K562 (cell line): ENCODE results near the gene CNOT6. TPM values are rescaled to one million over a fixed set of nuclear protein-coding genes. Genes with fewer than 3 reads are reported as not detected.

Experiments
- ATAC-seq: fragments of 200-7000 bp; cut with Tn5 transposase; 3 replicates; pipeline ENCODE4 v1.9.1; 2020; ENCODE audit warnings: moderate library complexity
- BruUV-seq: library from RNA; stranded (reverse); fragments of 400-500 nt; replicated peaks from 2 replicates; lab custom pipeline; 2021; lab: Mats Ljungman, UMichigan
- CTCF ChIA-PET: fragments of 300-600 bp; formaldehyde crosslinking; extraction: SDS; loops from one replicate; lab custom pipeline; 2021; ENCODE audit warnings: low intra/inter-chr PET ratio; lab: Yijun Ruan, JAX
- POLR2A ChIA-PET: fragments of 300-600, 350-650 bp; sonication (Branson Sonifier 250); formaldehyde crosslinking; extraction: SDS; loops from one replicate; lab custom pipeline; 2021; ENCODE audit warnings: antibody characterized with exemption, inconsistent platforms; lab: Yijun Ruan, JAX
- DNase-seq, 4 experiments: peaks; one replicate each; pipeline versions ENCODE4 v3.0.0 to v3.0.0-alpha.2; 2011 to 2018; ENCODE audit warnings: low spot score in 3 of 4, mixed read lengths in 3 of 4; ENCODE audit errors: extremely low read depth in 1 of 4
- FAIRE-seq: peaks from 2 replicates; lab custom pipeline; 2011; peaks lifted over from hg19 to GRCh38; lab: Jason Lieb, UNC
- H2AFZ ChIP-seq: 2 replicates; pipeline ENCODE4 v1.6.0; 2011; ENCODE audit warnings: low read depth, low read length, control low read depth, inconsistent platforms
- H3K27ac ChIP-seq: fragments of 200-600 bp; 3 replicates; pipeline ENCODE4 v1.8.0; 2011; ENCODE audit warnings: low read depth, mild to moderate bottlenecking, control low read depth, inconsistent platforms, low read length, moderate library complexity, mixed read lengths; ENCODE audit errors: extremely low read depth
- H3K27me3 ChIP-seq, 2 experiments: fragments of 300-600 bp in 1 of 2; 2 replicates in 1 of 2; 3 replicates in 1 of 2; pipeline versions ENCODE4 v1.6.0 to v1.8.0; 2011; ENCODE audit warnings: inconsistent platforms in 2 of 2, low read length in 2 of 2, mild to moderate bottlenecking in 1 of 2, mixed read lengths in 1 of 2, moderate library complexity in 1 of 2; ENCODE audit not compliant: control insufficient read depth in 2 of 2, insufficient read depth in 2 of 2
- H3K36me3 ChIP-seq: fragments of 300-600 bp; 3 replicates; pipeline ENCODE4 v1.8.0; 2011; ENCODE audit warnings: mild to moderate bottlenecking, low read length, inconsistent platforms; ENCODE audit not compliant: control insufficient read depth, insufficient read depth
- H3K4me1 ChIP-seq, 2 experiments: fragments of 200-600 bp in 1 of 2; replicated peaks in 1 of 2; 2 replicates in 1 of 2; 3 replicates in 1 of 2; pipeline versions ENCODE4 v1.5.1 to v1.8.0; 2011; ENCODE audit warnings: inconsistent platforms in 2 of 2, low read length in 2 of 2, mild to moderate bottlenecking in 1 of 2, mixed read lengths in 1 of 2, moderate library complexity in 1 of 2; ENCODE audit not compliant: control insufficient read depth in 2 of 2, insufficient read depth in 2 of 2
- H3K4me2 ChIP-seq: 2 replicates; pipeline ENCODE4 v1.6.1; 2011; ENCODE audit warnings: low read length, control low read depth, inconsistent platforms, mixed read lengths; ENCODE audit not compliant: insufficient read depth
- H3K4me3 ChIP-seq: fragments of 200-600 bp; sonication (generic), shearing (Covaris generic); 2 replicates; pipeline ENCODE4 v1.5.1; 2016; ENCODE audit warnings: control low read depth, inconsistent platforms
- H3K79me2 ChIP-seq: fragments of 200-600 bp; 3 replicates; pipeline ENCODE4 v1.8.0; 2011; ENCODE audit warnings: low read length, inconsistent platforms; ENCODE audit not compliant: control insufficient read depth, insufficient read depth
- H3K9ac ChIP-seq, 2 experiments: 2 replicates each; pipeline versions ENCODE4 v1.6.0 to v1.6.1; 2011; ENCODE audit warnings: low read depth in 2 of 2, low read length in 2 of 2, control low read depth in 1 of 2, inconsistent platforms in 1 of 2, mild to moderate bottlenecking in 1 of 2, mixed read lengths in 1 of 2; ENCODE audit not compliant: insufficient read depth in 1 of 2
- H3K9me1 ChIP-seq: one replicate; pipeline ENCODE4 v1.6.0; 2011; ENCODE audit warnings: inconsistent platforms, mild to moderate bottlenecking, low read length, moderate library complexity; ENCODE audit not compliant: control insufficient read depth, insufficient read depth
- H3K9me3 ChIP-seq: replicated peaks from 2 replicates; pipeline ENCODE4 v1.5.1; 2011; ENCODE audit warnings: low read depth, low read length, inconsistent platforms; ENCODE audit not compliant: control insufficient read depth, insufficient read depth
- H4K20me1 ChIP-seq: replicated peaks from 2 replicates; pipeline ENCODE4 v1.6.1; 2011; ENCODE audit warnings: low read length, inconsistent platforms, mixed read lengths; ENCODE audit not compliant: control insufficient read depth, insufficient read depth
- CTCF ChIP-seq, 3 experiments: IDR thresholded peaks in 2 of 3; conservative IDR thresholded peaks in 1 of 3; 2 replicates each; pipeline ENCODE4 v1.5.1; 2011 to 2012; ENCODE audit warnings: low read length in 3 of 3, mild to moderate bottlenecking in 3 of 3, control low read depth in 2 of 3, improper control_type of control experiment in 1 of 3, inconsistent platforms in 1 of 3, low read depth in 1 of 3, mixed read lengths in 1 of 3, moderate library complexity in 1 of 3; ENCODE audit not compliant: insufficient read depth in 2 of 3
- E2F3 ChIP-seq: fragments of 250-450 bp; sonication (Bioruptor Pico); IDR thresholded peaks from 2 replicates; pipeline ENCODE4 v1.4.0; 2020; ENCODE audit warnings: mild to moderate bottlenecking
- MYC ChIP-seq, 2 experiments: fragments of 250-450 bp in 1 of 2; sonication (Bioruptor Pico) in 1 of 2; IDR thresholded peaks; 2 replicates each; pipeline versions ENCODE4 v1.5.1 to v1.6.1; 2012 to 2021; ENCODE audit warnings: low read depth in 2 of 2, borderline replicate concordance in 1 of 2, improper control_type of control experiment in 1 of 2, low read length in 1 of 2, mild to moderate bottlenecking in 1 of 2, moderate library complexity in 1 of 2
- ZBTB11 ChIP-seq, 3 experiments: fragments of 200-800 bp in 1 of 3; fragments of 250-450 bp in 1 of 3; fragments of 450-650 bp in 1 of 3; sonication (Bioruptor Pico) in 1 of 3; sonication (Bioruptor generic) in 1 of 3; formaldehyde crosslinking in 1 of 3; IDR thresholded peaks; 2 replicates each; pipeline versions ENCODE4 v1.6.1 to v1.8.0; 2016 to 2022; ENCODE audit warnings: mild to moderate bottlenecking in 2 of 3, missing genetic modification characterization in 2 of 3, missing compliant biosample characterization in 1 of 3, moderate library complexity in 1 of 3
- WGBS: fragments of 100-300 bp; shearing (Covaris generic); methylation state at CpG from one replicate; pipeline ENCODE4 v1.1.6; 2016; ENCODE audit warnings: low coverage, mixed read lengths; ENCODE audit not compliant: insufficient coverage; ENCODE audit errors: missing lambda C conversion rate; 5-methylcytosine and 5-hydroxymethylcytosine counted together
- in situ Hi-C: fragments of 300-500 bp; cut with MboI; formaldehyde crosslinking; loops from 4 replicates; pipeline ENCODE4 v1.15.0; 2018; ENCODE audit warnings: inconsistent platforms, mixed read lengths
- intact Hi-C: fragments of 100-400 bp; cut with micrococcal nuclease; formaldehyde crosslinking; loops from 2 replicates; pipeline ENCODE4 v1.14.2; 2022
- polyA plus RNA-seq, 8 experiments: library from polyadenylated mRNA; depleted of rRNA in 4 of 8; stranded (reverse) in 5 of 8; unstranded in 3 of 8; fragments of >200 nt; fragmentation: Nextera tagmentation in 2 of 8; fragmentation: Illumina TruSeq in 1 of 8; extraction: Ambion mirVana in 2 of 8; extraction: Trizol in 1 of 8; gene quantifications; 2 replicates each; pipeline versions ENCODE4 v1.2.1 to v1.2.3, GENCODE V29; 2011 to 2014; ENCODE audit warnings: inconsistent platforms in 1 of 8, missing spikeins in 1 of 8
- total RNA-seq, 7 experiments: library from RNA; depleted of rRNA in 6 of 7; stranded (reverse); fragments of >200 nt in 6 of 7; fragmentation: Illumina TruSeq in 2 of 7; extraction: Trizol in 2 of 7; gene quantifications; 2 replicates each; pipeline versions ENCODE4 v1.2.1 to v1.2.3, GENCODE V29; 2011 to 2021; ENCODE audit warnings: low replicate concordance in 1 of 7

The CNOT6 gene
- total and polyA plus RNA-seq, 9 of the 15 experiments (the other 6 are each of a cell fraction or from before 2014, with no cell fraction given) = 4.9 to 32.4 (median 14.0) TPM

- TF ChIP-seq MYC (IDR thresholded peaks at IDR 0.05; ENCODE audit: low read depth, low read length) (no peak), MYC (CRISPR knock-in tag; IDR thresholded peaks at IDR 0.05; ENCODE audit: borderline replicate concordance, low read depth) (no peak)
Observed at GRCh38 chr5:180613814-180614188, 119.6 kb downstream of the CNOT6 start (continued).

DNA sequence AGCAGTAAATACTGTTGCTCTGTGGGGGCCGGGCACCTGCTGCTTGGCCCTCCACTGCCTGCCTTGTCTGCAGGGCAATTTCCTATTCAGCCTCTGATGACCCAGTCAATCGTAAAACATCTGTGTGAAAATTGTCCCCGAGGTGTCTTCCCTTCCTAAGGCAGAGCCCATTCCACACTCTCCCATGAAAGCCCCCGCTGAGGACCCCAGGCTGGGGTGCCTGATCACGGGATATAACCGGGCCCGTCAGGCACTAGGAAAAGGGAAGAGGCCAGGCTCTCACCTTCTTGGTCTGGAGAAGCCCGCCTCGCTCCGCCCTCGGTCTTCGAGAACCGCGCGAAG lies 124.3 kb downstream of the CNOT6 start:
- no peak for TF ChIP-seq E2F3 (CRISPR knock-in tag)
- no peak overlapping the region for H3K9ac ChIP-seq
- H3K4me2 ChIP-seq = no peak overlapping the region
- no peak for DNase-seq
- 56% methylated on average over 15 of the region's 15 CpGs for WGBS
- in situ Hi-C loops = no loop called here
- intact Hi-C loops = no loop called here
- H3K9me1 ChIP-seq = no peaks in the 10 kb centered on the region
- H3K27ac ChIP-seq = no peak overlapping the region
- BruUV-seq = no TSS peak
- no peaks in the 10 kb centered on the region for H3K79me2 ChIP-seq
- H3K27me3 ChIP-seq = peaks cover 16 to 56% of the 10 kb centered on the region in 2 experiments
- no peaks in the 10 kb centered on the region for H3K36me3 ChIP-seq
- ATAC-seq = no peak
- no peaks in the 10 kb centered on the region for H3K9me3 ChIP-seq
- ChIA-PET CTCF (no interaction called here), POLR2A (no interaction called here)
- FAIRE-seq = no peak
- H3K4me1 ChIP-seq = peaks cover 0 to 28% of the 10 kb centered on the region in 2 experiments; a peak in 2 of 5 replicates
- no peak overlapping the region for H2AFZ ChIP-seq
- H4K20me1 ChIP-seq = 0 out of 2 replicates have a peak, but pooled peaks cover 5% of the 10 kb centered on the region
- H3K4me3 ChIP-seq = no peak overlapping the region

DNA sequence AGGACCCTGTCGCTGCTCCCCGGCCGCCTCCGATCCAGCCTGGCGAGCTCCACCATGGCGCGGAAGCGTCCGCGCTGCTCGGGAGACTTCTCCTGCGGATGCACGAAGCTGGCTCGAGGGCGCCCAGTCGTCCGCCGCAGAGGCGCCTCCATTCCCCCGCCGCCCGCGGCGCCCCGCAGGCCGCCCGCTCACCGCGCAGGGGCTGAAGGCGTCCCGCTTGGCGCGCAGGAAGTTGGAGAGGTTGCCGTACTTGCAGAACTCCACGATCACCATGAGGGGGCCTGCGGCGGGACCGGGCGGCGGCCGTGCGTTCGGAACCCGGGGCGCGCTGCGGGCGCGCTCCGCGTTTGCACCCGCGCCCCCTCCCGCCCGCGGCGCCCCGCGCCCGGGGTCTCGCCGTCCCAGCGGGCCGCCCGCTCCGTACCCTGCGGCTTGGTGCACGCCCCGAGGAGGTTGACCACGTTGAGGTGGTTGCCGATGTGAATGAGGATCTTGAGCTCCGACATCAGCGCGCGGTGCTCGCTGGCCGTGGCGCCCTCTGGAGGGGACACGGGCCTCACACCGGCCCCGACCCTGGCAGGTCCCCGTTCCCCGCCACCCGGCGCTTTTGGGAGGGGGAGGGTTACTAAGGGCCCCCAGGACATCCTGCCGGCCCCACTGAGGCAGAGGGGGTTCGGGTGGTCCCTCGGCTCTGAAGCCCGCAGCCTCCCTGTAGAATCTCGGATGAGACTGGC lies 124.8 kb downstream of the CNOT6 start:
- no peak for ATAC-seq
- WGBS = 58% methylated on average over 21 of the region's 90 CpGs
- Histone ChIP-seq H3K4me3 (no peak overlapping the region), H3K9me1 (no peaks in the 10 kb centered on the region), H3K9ac (no peak overlapping the region), H2AFZ (no peak overlapping the region), H3K4me2 (no peak overlapping the region), H3K36me3 (no peaks in the 10 kb centered on the region)
- no peak for DNase-seq
- CTCF ChIA-PET = no interaction called here
- BruUV-seq = no TSS peak
- intact Hi-C loops = no loop called here
- TF ChIP-seq CTCF (IDR thresholded peaks at IDR 0.05 in 2 of 3, conservative IDR thresholded peaks at IDR 0.05 in 1 of 3; ENCODE audit: insufficient read depth in 2 of 3, low read depth in 1 of 3, low read length in 3 of 3) (peak in 1 of 3 experiments; percentile 23; a peak in 1 of 6 replicates), ZBTB11 (CRISPR knock-in tag; IDR thresholded peaks at IDR 0.05) (no peak)
- TF ChIP-seq, all 486 proteins: peak for 1
- FAIRE-seq = no peak
- POLR2A ChIA-PET = no interaction called here
- peaks cover 11 to 51% of the 10 kb centered on the region in 2 experiments for H3K27me3 ChIP-seq
- in situ Hi-C loops = no loop called here
- no peak overlapping the region for H3K27ac ChIP-seq
- no peaks in the 10 kb centered on the region for H3K79me2 ChIP-seq
- H3K4me1 ChIP-seq = peaks cover 0 to 33% of the 10 kb centered on the region in 2 experiments; a peak in 2 of 5 replicates
- H3K9me3 ChIP-seq = no peaks in the 10 kb centered on the region
- 0 out of 2 replicates have a peak, but pooled peaks cover 5% of the 10 kb centered on the region for H4K20me1 ChIP-seq
